ENCODE measurements around the gene WASF1.

- TF ChIP-seq EZH2 (IDR thresholded peaks at IDR 0.05; ENCODE audit: low read length, unreplicated experiment) (no peak), CTCF (conservative IDR thresholded peaks at IDR 0.05; ENCODE audit: low read depth, low read length) (no peak), EZH2phosphoT487 (IDR thresholded peaks at IDR 0.05; ENCODE audit: borderline replicate concordance, low read length) (no peak)
Observed at GRCh38 chr6:110216140-110216539, 36.7 kb upstream of the WASF1 start.

Measured in PC-3 (cell line).